Erythroblast (primary cell): ENCODE results near the gene GGCX.

Source experiments
- GATA1 ChIP-seq: IDR thresholded peaks from 2 replicates; pipeline ENCODE4 v1.6.1; 2011; ENCODE audit warnings: low read depth, mild to moderate bottlenecking, control low read depth, low read length, moderate library complexity
- POLR2A ChIP-seq: IDR thresholded peaks from 2 replicates; pipeline ENCODE4 v1.6.1; 2011; ENCODE audit warnings: mild to moderate bottlenecking, low read length

DNA sequence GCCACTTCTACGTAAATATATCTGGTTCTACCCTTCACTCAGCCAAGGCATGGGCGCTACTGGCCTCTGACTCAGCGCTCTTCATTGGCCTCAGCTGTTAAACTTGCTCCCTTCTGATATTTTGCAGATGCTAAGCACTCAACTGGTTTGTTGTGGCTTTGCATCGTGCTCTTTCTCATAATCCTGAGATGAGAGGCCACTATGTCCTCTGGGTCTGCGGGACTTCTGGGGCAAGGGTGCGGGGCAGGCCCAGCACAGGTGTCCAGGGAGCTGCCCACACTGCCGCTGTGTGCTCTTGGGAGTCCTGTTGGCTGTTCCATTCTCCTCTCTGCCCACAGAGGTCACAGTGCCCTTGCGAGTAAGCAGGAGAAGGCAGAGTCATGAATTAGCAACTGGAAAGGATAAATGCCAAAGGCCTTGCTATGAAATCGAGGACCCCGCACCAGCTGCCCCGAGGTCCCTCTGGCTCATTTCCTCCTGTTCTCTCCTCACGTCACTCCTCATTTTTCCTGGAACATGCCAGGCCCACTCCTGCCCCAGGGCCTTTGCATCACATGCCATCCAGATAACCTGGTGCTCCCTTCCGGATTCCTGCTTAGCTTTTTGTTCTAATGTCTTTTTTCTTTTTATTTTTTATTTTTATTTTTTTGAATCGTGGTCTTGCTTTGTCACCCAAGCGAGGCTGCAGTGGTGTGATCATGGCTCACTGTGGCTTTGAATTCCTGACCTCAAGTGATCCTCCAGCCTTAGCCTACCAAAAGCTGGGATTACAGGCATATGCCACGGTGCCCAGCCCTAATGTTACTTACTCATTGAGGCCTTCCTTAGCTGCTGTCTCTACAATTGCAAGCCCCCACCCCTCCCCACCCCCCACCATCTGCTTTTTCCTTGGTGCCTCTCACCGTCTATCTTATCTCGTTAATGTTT lies 57.2 kb downstream of the GGCX start:
- TF ChIP-seq POLR2A, result no peak
- TF ChIP-seq GATA1, result no peak
